Caco-2 (cell line): ENCODE data around the gene UBE2O. TPM values are rescaled to one million over a fixed set of nuclear protein-coding genes. Genes with fewer than 3 reads are reported as not detected.

Experiments used
- BruUV-seq: library from RNA; stranded (reverse); fragments of 400-500 nt; replicated peaks from 2 replicates; lab custom pipeline; 2021; lab: Mats Ljungman, UMichigan
- CTCF ChIA-PET: fragments of 300-600 bp; sonication (Branson Sonifier 250); formaldehyde crosslinking; loops from one replicate; lab custom pipeline; 2022; ENCODE audit warnings: antibody characterized with exemption; lab: Charles Lee
- POLR2A ChIA-PET: fragments of 300-600 bp; sonication (Branson Sonifier 250); formaldehyde crosslinking; loops from one replicate; lab custom pipeline; 2022; ENCODE audit warnings: antibody characterized with exemption; lab: Charles Lee
- DNase-seq, 2 experiments: peaks; one replicate each; pipeline versions ENCODE4 v3.0.0 to v3.0.0-alpha.2; 2020 to 2022
- H3K27me3 ChIP-seq: replicated peaks from 2 replicates; pipeline ENCODE4 v1.6.0; 2011; ENCODE audit warnings: low read length; ENCODE audit not compliant: control insufficient read depth, insufficient read depth
- H3K36me3 ChIP-seq: 2 replicates; pipeline ENCODE4 v1.5.1; 2011; ENCODE audit warnings: low read length; ENCODE audit not compliant: control insufficient read depth, insufficient read depth
- H3K4me1 ChIP-seq: fragments of 250-450 bp; sonication (Bioruptor Pico); 2 replicates; pipeline ENCODE4 v1.5.1; 2020; ENCODE audit warnings: mild to moderate bottlenecking
- H3K4me3 ChIP-seq: 2 replicates; pipeline ENCODE4 v1.5.1; 2011; ENCODE audit warnings: low read depth, mild to moderate bottlenecking, control low read depth, low read length
- H3K9me3 ChIP-seq: fragments of 250-450 bp; sonication (Bioruptor Pico); 2 replicates; pipeline ENCODE4 v1.5.1; 2020; ENCODE audit warnings: mild to moderate bottlenecking, moderate library complexity
- H3K27ac Mint-ChIP-seq: one replicate; pipeline ENCODE4 v1.8.0; 2022; ENCODE audit warnings: mixed read lengths; ENCODE audit not compliant: unreplicated experiment
- H3K27me3 Mint-ChIP-seq: one replicate; pipeline ENCODE4 v1.8.0; 2022; ENCODE audit warnings: mixed read lengths; ENCODE audit not compliant: insufficient read depth, unreplicated experiment
- H3K36me3 Mint-ChIP-seq: one replicate; pipeline ENCODE4 v1.8.0; 2022; ENCODE audit warnings: mild to moderate bottlenecking, mixed read lengths; ENCODE audit not compliant: insufficient read depth, unreplicated experiment
- H3K4me1 Mint-ChIP-seq: one replicate; pipeline ENCODE4 v1.8.0; 2022; ENCODE audit warnings: low read depth, mixed read lengths; ENCODE audit not compliant: unreplicated experiment
- H3K4me3 Mint-ChIP-seq: one replicate; pipeline ENCODE4 v1.8.0; 2022; ENCODE audit warnings: mild to moderate bottlenecking, moderate library complexity, mixed read lengths; ENCODE audit not compliant: unreplicated experiment
- H3K9me3 Mint-ChIP-seq: one replicate; pipeline ENCODE4 v1.8.0; 2022; ENCODE audit warnings: mixed read lengths; ENCODE audit not compliant: unreplicated experiment
- intact Hi-C: fragments of 100-400 bp; cut with micrococcal nuclease; formaldehyde crosslinking; loops from one replicate; pipeline ENCODE4 v1.10.0; 2022; ENCODE audit not compliant: unreplicated experiment
- total RNA-seq: library from RNA; stranded (reverse); gene quantifications from 2 replicates; pipeline ENCODE4 v1.2.3, GENCODE V29; 2022
- TF ChIP-seq, protein P1 (sequence below), 2 experiments: fragments of 200-600 bp in 1 of 2; IDR thresholded peaks; 1 replicate in 1 of 2; 2 replicates in 1 of 2; pipeline versions ENCODE4 v1.5.1 to v1.8.0; 2011 to 2022; ENCODE audit warnings: antibody characterized with exemption in 1 of 2, control low read depth in 1 of 2, inconsistent platforms in 1 of 2, low read depth in 1 of 2, low read length in 1 of 2, mild to moderate bottlenecking in 1 of 2, moderate library complexity in 1 of 2; ENCODE audit not compliant: insufficient read depth in 1 of 2, severe bottlenecking in 1 of 2, unreplicated experiment in 1 of 2

The UBE2O gene
- total RNA-seq, 1 experiment from 2014 or later: 37.6 TPM

DNA sequence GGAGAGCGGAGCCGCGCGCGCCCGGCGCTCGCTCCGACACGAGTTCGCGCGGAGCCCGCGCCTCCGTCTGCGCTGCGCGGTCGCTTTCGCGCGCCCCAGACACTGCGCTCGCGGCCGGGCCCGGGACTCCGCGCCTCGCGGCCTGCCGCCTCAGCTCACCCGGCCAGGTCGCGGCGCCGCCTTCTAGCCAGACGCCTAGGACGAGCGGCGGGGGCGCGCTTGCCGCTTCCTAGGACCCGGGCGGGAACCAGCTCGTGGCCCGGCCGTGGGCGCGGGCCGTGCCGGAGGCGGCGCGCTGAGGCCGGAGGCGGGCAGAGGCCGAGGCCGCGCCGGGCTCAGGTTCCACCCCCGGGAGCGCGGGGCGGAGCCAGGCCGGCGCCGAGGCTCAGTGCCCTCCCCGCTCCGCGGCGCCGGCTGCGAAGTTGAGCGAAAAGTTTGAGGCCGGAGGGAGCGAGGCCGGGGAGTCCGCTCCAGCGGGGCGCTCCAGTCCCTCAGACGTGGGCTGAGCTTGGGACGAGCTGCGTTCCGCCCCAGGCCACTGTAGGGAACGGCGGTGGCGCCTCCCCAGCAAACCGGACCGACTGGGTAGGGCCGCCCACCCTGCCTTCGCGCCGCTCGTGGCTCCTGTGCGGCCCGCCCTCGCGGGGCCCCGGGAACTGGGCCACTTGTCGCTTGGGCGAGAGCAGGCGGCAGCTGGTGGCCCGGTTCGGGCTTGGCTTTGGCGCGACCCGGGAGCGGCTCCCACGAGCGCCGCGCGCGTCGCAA lies 68.5 kb downstream of the UBE2O start, which contains the start of gene SPHK1:
SPHK1 (plus strand) TSS at position 388 of the 765 bp plus-strand sequence. CDS start 1,036 bp downstream, outside the sequence.
- Mint-ChIP-seq H3K27me3 (no peaks in the 10 kb centered on the region), H3K27ac (peak within 1 kb of the TSS; percentile 23), H3K4me1 (no peaks in the 10 kb centered on the region), H3K4me3 (peak within 1 kb of the TSS; percentile 91), H3K36me3 (peaks cover 24% of the 10 kb centered on the region), H3K9me3 (no peaks in the 10 kb centered on the region)
- H3K36me3 ChIP-seq: no peaks in the 10 kb centered on the region
- no peaks in the 10 kb centered on the region for H3K9me3 ChIP-seq
- H3K4me1 ChIP-seq: peaks cover 14% of the 10 kb centered on the region
- no TSS peak for BruUV-seq
- TF ChIP-seq, protein P1, sequence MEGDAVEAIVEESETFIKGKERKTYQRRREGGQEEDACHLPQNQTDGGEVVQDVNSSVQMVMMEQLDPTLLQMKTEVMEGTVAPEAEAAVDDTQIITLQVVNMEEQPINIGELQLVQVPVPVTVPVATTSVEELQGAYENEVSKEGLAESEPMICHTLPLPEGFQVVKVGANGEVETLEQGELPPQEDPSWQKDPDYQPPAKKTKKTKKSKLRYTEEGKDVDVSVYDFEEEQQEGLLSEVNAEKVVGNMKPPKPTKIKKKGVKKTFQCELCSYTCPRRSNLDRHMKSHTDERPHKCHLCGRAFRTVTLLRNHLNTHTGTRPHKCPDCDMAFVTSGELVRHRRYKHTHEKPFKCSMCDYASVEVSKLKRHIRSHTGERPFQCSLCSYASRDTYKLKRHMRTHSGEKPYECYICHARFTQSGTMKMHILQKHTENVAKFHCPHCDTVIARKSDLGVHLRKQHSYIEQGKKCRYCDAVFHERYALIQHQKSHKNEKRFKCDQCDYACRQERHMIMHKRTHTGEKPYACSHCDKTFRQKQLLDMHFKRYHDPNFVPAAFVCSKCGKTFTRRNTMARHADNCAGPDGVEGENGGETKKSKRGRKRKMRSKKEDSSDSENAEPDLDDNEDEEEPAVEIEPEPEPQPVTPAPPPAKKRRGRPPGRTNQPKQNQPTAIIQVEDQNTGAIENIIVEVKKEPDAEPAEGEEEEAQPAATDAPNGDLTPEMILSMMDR (IDR thresholded peaks at IDR 0.05; ENCODE audit: insufficient read depth in 1 of 2, low read depth in 1 of 2, low read length in 1 of 2, severe bottlenecking in 1 of 2, unreplicated experiment in 1 of 2): no peak
- POLR2A ChIA-PET: no interaction called here
- CTCF ChIA-PET: interaction anchor here (0.7 to 5.6 kb wide), 9 partner anchors 11 to 242 kb away, joined by 3 to 49 read pairs (median 4); partner anchors contain the start of gene PRPSAP1
- H3K4me3 ChIP-seq: peak within 1 kb of the TSS; percentile 76
- intact Hi-C loops: no loop called here
- peak; percentile 69 to 83 for DNase-seq
- peaks cover 1% of the 10 kb centered on the region; the same call in 1 of the 2 replicates for H3K27me3 ChIP-seq

DNA sequence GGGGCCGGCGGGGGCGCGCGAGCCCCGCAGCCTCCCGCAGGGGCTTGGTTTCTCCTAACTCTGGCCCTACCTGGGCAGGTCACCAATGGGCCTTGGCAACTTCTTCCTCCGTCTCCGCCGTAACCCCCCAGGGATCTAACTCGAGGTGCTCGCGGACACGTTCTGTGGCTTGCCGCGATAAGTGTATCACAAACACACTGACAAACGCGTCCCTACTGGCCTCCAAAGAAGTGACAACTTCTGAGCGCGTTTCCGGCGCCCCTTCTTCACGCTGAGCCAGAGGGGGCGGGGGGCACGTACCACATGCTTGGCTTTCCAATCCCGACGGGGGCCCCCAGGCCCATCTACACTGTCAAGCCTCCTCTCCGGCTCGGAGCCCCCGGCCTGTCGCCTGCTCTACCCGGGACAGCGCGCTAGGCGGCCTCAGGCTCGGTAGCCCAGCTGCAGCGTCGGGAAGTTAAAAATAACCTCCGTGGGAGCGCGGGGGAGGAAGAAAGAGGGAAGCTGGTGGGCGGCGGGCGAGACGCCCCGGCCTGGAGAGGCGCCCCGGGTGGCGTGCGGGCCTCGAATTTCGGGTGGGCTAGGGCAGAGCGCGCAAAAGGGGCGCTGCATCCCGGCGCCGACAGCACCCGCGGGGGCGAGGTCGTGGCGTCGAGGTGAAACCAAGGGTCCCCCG lies 69.3 kb downstream of the UBE2O start:
- ChIA-PET POLR2A (interaction anchor here (0.7 kb wide), 1 partner anchor 118 kb away, joined by 4 read pairs; no protein-coding TSS in a partner anchor), CTCF (interaction anchor here (2.3 to 5.6 kb wide), 3 partner anchors 14 to 83 kb away, joined by 7 to 49 read pairs (median 22); partner anchors contain the start of gene PRPSAP1)
- Histone ChIP-seq H3K4me3 (peak overlapping the region; percentile 76), H3K27me3 (peaks cover 1% of the 10 kb centered on the region; the same call in 1 of the 2 replicates), H3K36me3 (no peaks in the 10 kb centered on the region), H3K9me3 (no peaks in the 10 kb centered on the region), H3K4me1 (peaks cover 14% of the 10 kb centered on the region)
- Mint-ChIP-seq H3K27me3 (no peaks in the 10 kb centered on the region), H3K36me3 (peaks cover 17% of the 10 kb centered on the region), H3K4me1 (no peaks in the 10 kb centered on the region), H3K9me3 (no peaks in the 10 kb centered on the region), H3K27ac (peak overlapping the region; percentile 23), H3K4me3 (peak overlapping the region; percentile 91)
- TF ChIP-seq, protein P1 (IDR thresholded peaks at IDR 0.05; ENCODE audit: insufficient read depth in 1 of 2, low read depth in 1 of 2, low read length in 1 of 2, severe bottlenecking in 1 of 2, unreplicated experiment in 1 of 2): peak; percentile 28 to 40
- peak in 1 of 2 experiments; percentile 65 for DNase-seq
- intact Hi-C loops: loop anchor here (2.0 kb wide), 1 partner anchor 31 kb away; the partner anchor contains the start of gene PRPSAP1
- no TSS peak for BruUV-seq
